Ectodermal cell (in vitro differentiated cells): ENCODE measurements around the gene NAA10.

ENCODE experiments used
- H3K27ac ChIP-seq: 2 replicates; pipeline ENCODE4 v1.7.0; 2013; ENCODE audit warnings: mild to moderate bottlenecking, low read depth, low read length; ENCODE audit not compliant: insufficient read depth, poor library complexity, severe bottlenecking
- H3K27me3 ChIP-seq: 2 replicates; pipeline ENCODE4 v1.7.0; 2013; ENCODE audit warnings: mild to moderate bottlenecking, low read length; ENCODE audit not compliant: insufficient read depth, control insufficient read depth, poor library complexity, severe bottlenecking
- H3K36me3 ChIP-seq: one replicate; pipeline ENCODE4 v1.7.0; 2013; ENCODE audit warnings: low read length; ENCODE audit not compliant: control insufficient read depth, insufficient read depth
- H3K4me1 ChIP-seq: one replicate; pipeline ENCODE4 v1.7.0; 2013; ENCODE audit warnings: low read length; ENCODE audit not compliant: control insufficient read depth, insufficient read depth
- H3K4me3 ChIP-seq: 2 replicates; pipeline ENCODE4 v1.7.0; 2013; ENCODE audit warnings: low read depth, low read length, control low read depth; ENCODE audit not compliant: insufficient read depth
- H3K9me3 ChIP-seq: 2 replicates; pipeline ENCODE4 v1.7.0; 2013; ENCODE audit warnings: mild to moderate bottlenecking, low read length, moderate library complexity; ENCODE audit not compliant: control insufficient read depth
- WGBS, 2 experiments: methylation state at CpG; one replicate each; pipeline ENCODE4 v1.1.7; 2013; ENCODE audit warnings: missing lambda C conversion rate in 2 of 2; 5-methylcytosine and 5-hydroxymethylcytosine counted together

The NAA10 gene

DNA sequence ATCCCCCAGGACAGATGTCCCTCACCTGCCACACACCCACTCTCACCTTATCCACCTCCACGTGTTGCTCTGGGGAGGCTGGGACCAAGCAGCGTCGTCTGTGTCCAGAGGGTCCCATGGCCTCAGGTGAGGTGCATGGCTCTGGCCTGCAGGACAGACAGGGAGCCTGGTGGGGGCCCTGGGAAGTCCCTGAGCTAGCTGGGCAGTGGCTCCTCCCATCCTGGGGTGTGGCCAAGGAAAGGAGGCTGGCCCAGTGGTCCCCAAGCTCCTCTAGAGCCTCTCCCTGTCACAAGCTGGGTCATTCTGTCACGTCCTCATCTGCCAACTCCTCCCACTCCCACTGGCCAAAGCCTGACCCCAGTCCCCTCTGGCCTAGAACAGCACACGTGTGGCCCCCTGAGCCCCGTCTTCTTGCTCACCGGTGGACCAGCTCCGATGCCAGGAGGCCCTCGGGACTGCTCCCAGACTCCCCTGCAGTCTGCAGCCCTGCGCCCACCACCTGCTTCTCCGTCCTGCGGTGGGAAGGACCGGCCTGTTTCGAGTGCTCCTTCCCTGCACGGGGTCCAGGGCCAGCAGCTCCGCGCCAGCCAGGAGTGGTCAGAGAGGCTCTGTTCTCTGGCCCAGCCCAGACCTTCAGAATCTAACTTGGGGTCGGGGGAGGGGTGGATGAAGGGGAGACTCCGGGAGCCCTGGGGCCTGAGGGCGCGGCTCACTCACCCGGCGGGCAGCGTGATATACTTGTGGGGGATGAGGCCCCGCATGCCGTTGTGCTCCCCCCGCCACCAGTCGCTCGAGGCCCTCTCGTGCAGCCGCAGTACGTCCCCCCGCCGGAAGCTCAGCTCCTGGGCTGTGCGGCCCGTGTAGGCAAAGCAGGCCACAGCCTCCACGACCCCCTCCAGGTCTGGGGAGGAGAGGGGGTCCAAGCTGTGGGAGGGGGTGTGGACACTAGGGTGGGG lies 25.5 kb downstream of the NAA10 start:
- no peak overlapping the region for H3K4me3 ChIP-seq
- H3K4me1 ChIP-seq: no peaks in the 10 kb centered on the region
- no peaks in the 10 kb centered on the region for H3K9me3 ChIP-seq
- WGBS, 2 experiments: 76 to 78% methylated on average over 35 to 37 of the region's 37 CpGs
- no peak overlapping the region for H3K27ac ChIP-seq
- no peaks in the 10 kb centered on the region for H3K36me3 ChIP-seq
- H3K27me3 ChIP-seq: no peaks in the 10 kb centered on the region

DNA sequence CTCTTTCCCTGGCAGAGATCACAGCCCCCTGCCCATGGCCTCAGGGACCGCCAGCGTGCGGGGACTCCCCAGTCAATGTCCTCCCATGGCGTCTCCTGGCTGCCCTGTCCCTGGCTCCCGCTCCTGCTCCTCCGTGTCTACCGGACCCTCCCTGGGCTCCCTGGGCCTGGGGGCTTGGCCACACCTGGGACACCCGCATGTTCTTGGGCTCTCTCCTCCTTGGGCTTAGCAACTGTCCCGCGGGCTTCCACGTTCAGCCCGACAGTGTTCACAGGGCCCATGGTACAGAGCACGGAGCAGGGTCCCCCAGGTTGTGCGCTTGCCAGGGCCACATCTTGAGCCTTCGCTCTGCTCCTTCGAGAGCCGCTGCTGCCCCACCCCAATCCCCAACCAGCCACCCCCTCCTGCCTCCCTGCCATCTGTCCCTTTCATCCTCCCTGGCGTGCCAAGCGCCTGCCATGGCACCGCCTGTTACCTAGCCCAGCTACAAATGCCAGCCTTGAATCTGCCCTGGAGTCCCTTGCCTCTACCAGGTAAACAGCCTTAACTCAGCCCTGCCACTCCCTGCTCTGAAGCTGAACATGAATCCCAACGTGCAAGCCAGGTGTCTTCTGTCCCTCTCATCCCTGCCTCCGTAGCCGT lies 26.5 kb downstream of the NAA10 start:
- Histone ChIP-seq H3K27ac (no peak overlapping the region), H3K27me3 (no peaks in the 10 kb centered on the region), H3K4me3 (no peak overlapping the region), H3K9me3 (no peaks in the 10 kb centered on the region), H3K4me1 (no peaks in the 10 kb centered on the region), H3K36me3 (no peaks in the 10 kb centered on the region)
- 94% methylated on average over 23 of the region's 23 CpGs for WGBS, 2 experiments

DNA sequence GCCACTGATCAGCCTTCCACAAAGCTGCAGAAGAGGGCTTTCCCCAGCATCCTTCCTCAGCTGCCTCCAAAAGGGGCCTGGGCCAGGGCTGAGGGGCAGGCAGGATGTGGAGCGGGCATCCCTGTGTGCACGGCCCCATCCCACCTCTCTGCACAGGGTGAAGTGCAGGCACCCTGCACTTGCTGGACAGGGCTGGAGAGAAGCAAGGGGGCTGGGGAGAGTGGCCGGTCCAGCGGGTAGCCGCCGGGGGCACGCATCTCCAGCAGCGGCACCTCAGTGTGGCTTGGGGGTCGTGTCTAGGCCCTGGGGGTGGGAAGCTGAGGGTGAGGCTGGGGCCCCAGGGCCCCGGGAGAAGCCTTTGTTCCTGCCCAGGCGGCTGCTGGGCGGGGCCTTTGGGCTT lies 27.4 kb downstream of the NAA10 start:
- Histone ChIP-seq H3K36me3 (no peaks in the 10 kb centered on the region), H3K4me3 (no peak overlapping the region), H3K4me1 (no peaks in the 10 kb centered on the region), H3K27ac (no peak overlapping the region), H3K27me3 (no peaks in the 10 kb centered on the region), H3K9me3 (no peaks in the 10 kb centered on the region)
- WGBS, 2 experiments: 91 to 94% methylated on average over 12 of the region's 12 CpGs

GRCh38 chrX:153906126-153906917 lies 28.5 kb downstream of the NAA10 start:
- Histone ChIP-seq H3K4me3 (no peak overlapping the region), H3K27me3 (no peaks in the 10 kb centered on the region), H3K9me3 (no peaks in the 10 kb centered on the region), H3K4me1 (no peaks in the 10 kb centered on the region), H3K36me3 (no peaks in the 10 kb centered on the region), H3K27ac (no peak overlapping the region)
- 93 to 94% methylated on average over 27 of the region's 27 CpGs for WGBS, 2 experiments

GRCh38 chrX:153905481-153906095 lies 29.2 kb downstream of the NAA10 start:
- Histone ChIP-seq H3K4me3 (no peak overlapping the region), H3K36me3 (no peaks in the 10 kb centered on the region), H3K27ac (no peak overlapping the region), H3K4me1 (no peaks in the 10 kb centered on the region), H3K27me3 (no peaks in the 10 kb centered on the region), H3K9me3 (no peaks in the 10 kb centered on the region)
- WGBS, 2 experiments: 95 to 97% methylated on average over 32 of the region's 32 CpGs

- Histone ChIP-seq H3K27me3 (no peaks in the 10 kb centered on the region), H3K36me3 (no peaks in the 10 kb centered on the region), H3K9me3 (no peaks in the 10 kb centered on the region), H3K4me3 (no peak within 1 kb of the TSS), H3K27ac (no peak within 1 kb of the TSS), H3K4me1 (no peaks in the 10 kb centered on the region)
- WGBS, 2 experiments: 73 to 77% methylated on average over 24 to 26 of the region's 26 CpGs
These were observed 30.6 kb downstream of the NAA10 start, which contains the start of gene AVPR2 for GRCh38 chrX:153903991-153904957. TSS of gene AVPR2 (plus strand) at chrX:153904673. CDS start at chrX:153905146, 473 bp downstream.

GRCh38 chrX:153903238-153903980 lies 31.4 kb downstream of the NAA10 start:
- no peaks in the 10 kb centered on the region for H3K4me1 ChIP-seq
- H3K36me3 ChIP-seq: no peaks in the 10 kb centered on the region
- WGBS, 2 experiments: 83 to 86% methylated on average over 18 of the region's 18 CpGs
- no peaks in the 10 kb centered on the region for H3K9me3 ChIP-seq
- H3K4me3 ChIP-seq: no peak overlapping the region
- H3K27me3 ChIP-seq: no peaks in the 10 kb centered on the region
- no peak overlapping the region for H3K27ac ChIP-seq

- H3K27ac ChIP-seq: no peak overlapping the region
- 87 to 89% methylated on average over 10 of the region's 10 CpGs for WGBS, 2 experiments
These were observed 32.5 kb downstream of the NAA10 start for GRCh38 chrX:153902385-153902784.

More at GRCh38 chrX:153902385-153902784, 32.5 kb downstream of the NAA10 start:
- no peaks in the 10 kb centered on the region for H3K27me3 ChIP-seq
- H3K36me3 ChIP-seq: no peaks in the 10 kb centered on the region
- no peaks in the 10 kb centered on the region for H3K4me1 ChIP-seq
- no peak overlapping the region for H3K4me3 ChIP-seq
- no peaks in the 10 kb centered on the region for H3K9me3 ChIP-seq
